ENCODE results near the gene SLC25A17.
"Not testable (repeated sequence)": the region's sequence is repeated elsewhere in the genome, so short reads cannot be mapped to it uniquely, and the experiment has no call there.

SLC25A17 gene

GRCh38 chr22:40853333-40853732 is 34.2 kb upstream of the SLC25A17 start:
- Histone ChIP-seq H3K9me3 (ENCODE audit: insufficient read depth, low read depth, low read length) (no peaks in the 10 kb centered on the region), H3K4me3 (ENCODE audit: low read length) (peak overlapping the region; percentile 100; the same call in 1 of the 2 replicates), H3K9ac (ENCODE audit: low read depth, low read length) (peak overlapping the region; percentile 99; the same call in 1 of the 2 replicates), H3K4me1 (ENCODE audit: insufficient read depth, low read length) (peaks cover 20% of the 10 kb centered on the region; the same call in 1 of the 2 replicates), H3K36me3 (ENCODE audit: insufficient read depth, low read depth, low read length) (peaks cover 54% of the 10 kb centered on the region), H3K27me3 (ENCODE audit: insufficient read depth, low read length) (no peaks in the 10 kb centered on the region), H3K27ac (ENCODE audit: low read length) (no peak overlapping the region)

- not testable (repeated sequence) for H3K4me3 ChIP-seq (ENCODE audit: low read length); H3K4me1 ChIP-seq (ENCODE audit: insufficient read depth, low read length); H3K9ac ChIP-seq (ENCODE audit: low read depth, low read length); H3K9me3 ChIP-seq (ENCODE audit: insufficient read depth, low read depth, low read length); H3K27ac ChIP-seq (ENCODE audit: low read length); H3K27me3 ChIP-seq (ENCODE audit: insufficient read depth, low read length)
- peaks cover 100% of the 10 kb centered on the region for H3K36me3 ChIP-seq (ENCODE audit: insufficient read depth, low read depth, low read length)
Measured at GRCh38 chr22:40845816-40846215, 26.7 kb upstream of the SLC25A17 start.

- no peak overlapping the region for H3K4me3 ChIP-seq (ENCODE audit: low read length)
- no peaks in the 10 kb centered on the region for H3K9me3 ChIP-seq (ENCODE audit: insufficient read depth, low read depth, low read length)
- no peak overlapping the region for H3K9ac ChIP-seq (ENCODE audit: low read depth, low read length)
- peaks cover 100% of the 10 kb centered on the region for H3K36me3 ChIP-seq (ENCODE audit: insufficient read depth, low read depth, low read length)
- H3K27me3 ChIP-seq (ENCODE audit: insufficient read depth, low read length) = no peaks in the 10 kb centered on the region
- no peaks in the 10 kb centered on the region for H3K4me1 ChIP-seq (ENCODE audit: insufficient read depth, low read length)
- H3K27ac ChIP-seq (ENCODE audit: low read length) = no peak overlapping the region
Measured at GRCh38 chr22:40844951-40845350, 25.8 kb upstream of the SLC25A17 start.

GRCh38 chr22:40838486-40838885 is 19.3 kb upstream of the SLC25A17 start:
- Histone ChIP-seq H3K27me3 (ENCODE audit: insufficient read depth, low read length) (no peaks in the 10 kb centered on the region), H3K27ac (ENCODE audit: low read length) (no peak overlapping the region), H3K36me3 (ENCODE audit: insufficient read depth, low read depth, low read length) (peaks cover 97% of the 10 kb centered on the region), H3K4me3 (ENCODE audit: low read length) (no peak overlapping the region), H3K9ac (ENCODE audit: low read depth, low read length) (no peak overlapping the region), H3K9me3 (ENCODE audit: insufficient read depth, low read depth, low read length) (no peaks in the 10 kb centered on the region), H3K4me1 (ENCODE audit: insufficient read depth, low read length) (no peaks in the 10 kb centered on the region)

GRCh38 chr22:40834619-40835018 is 15.5 kb upstream of the SLC25A17 start:
- H3K4me3 ChIP-seq (ENCODE audit: low read length) = no peak overlapping the region
- H3K27me3 ChIP-seq (ENCODE audit: insufficient read depth, low read length) = no peaks in the 10 kb centered on the region
- H3K4me1 ChIP-seq (ENCODE audit: insufficient read depth, low read length) = no peaks in the 10 kb centered on the region
- no peak overlapping the region for H3K27ac ChIP-seq (ENCODE audit: low read length)
- H3K9me3 ChIP-seq (ENCODE audit: insufficient read depth, low read depth, low read length) = no peaks in the 10 kb centered on the region
- H3K9ac ChIP-seq (ENCODE audit: low read depth, low read length) = no peak overlapping the region
- H3K36me3 ChIP-seq (ENCODE audit: insufficient read depth, low read depth, low read length) = peaks cover 95% of the 10 kb centered on the region

- Histone ChIP-seq H3K9me3 (ENCODE audit: insufficient read depth, low read depth, low read length) (no peaks in the 10 kb centered on the region), H3K4me3 (ENCODE audit: low read length) (no peak overlapping the region), H3K4me1 (ENCODE audit: insufficient read depth, low read length) (peaks cover 10% of the 10 kb centered on the region; the same call in 1 of the 2 replicates), H3K9ac (ENCODE audit: low read depth, low read length) (no peak overlapping the region), H3K36me3 (ENCODE audit: insufficient read depth, low read depth, low read length) (peaks cover 88% of the 10 kb centered on the region), H3K27ac (ENCODE audit: low read length) (no peak overlapping the region), H3K27me3 (ENCODE audit: insufficient read depth, low read length) (no peaks in the 10 kb centered on the region)
Measured at GRCh38 chr22:40829131-40829530, 10.0 kb upstream of the SLC25A17 start.

GRCh38 chr22:40826984-40827741 is 8.0 kb upstream of the SLC25A17 start:
- H3K9me3 ChIP-seq (ENCODE audit: insufficient read depth, low read depth, low read length) = no peaks in the 10 kb centered on the region
- peaks cover 10% of the 10 kb centered on the region; the same call in 1 of the 2 replicates for H3K4me1 ChIP-seq (ENCODE audit: insufficient read depth, low read length)
- no peak overlapping the region for H3K9ac ChIP-seq (ENCODE audit: low read depth, low read length)
- H3K27ac ChIP-seq (ENCODE audit: low read length) = no peak overlapping the region
- no peaks in the 10 kb centered on the region for H3K27me3 ChIP-seq (ENCODE audit: insufficient read depth, low read length)
- peaks cover 90% of the 10 kb centered on the region for H3K36me3 ChIP-seq (ENCODE audit: insufficient read depth, low read depth, low read length)
- peak overlapping the region; percentile 42; the same call in 1 of the 2 replicates for H3K4me3 ChIP-seq (ENCODE audit: low read length)

GRCh38 chr22:40826292-40826691 is 7.1 kb upstream of the SLC25A17 start:
- H3K27me3 ChIP-seq (ENCODE audit: insufficient read depth, low read length); H3K9me3 ChIP-seq (ENCODE audit: insufficient read depth, low read depth, low read length); H3K9ac ChIP-seq (ENCODE audit: low read depth, low read length); H3K27ac ChIP-seq (ENCODE audit: low read length); H3K4me1 ChIP-seq (ENCODE audit: insufficient read depth, low read length): not testable (repeated sequence)
- Histone ChIP-seq H3K36me3 (ENCODE audit: insufficient read depth, low read depth, low read length) (peaks cover 81% of the 10 kb centered on the region), H3K4me3 (ENCODE audit: low read length) (peak overlapping the region; percentile 42; the same call in 1 of the 2 replicates)

GRCh38 chr22:40823426-40823825 is 4.3 kb upstream of the SLC25A17 start:
- no peak overlapping the region for H3K27ac ChIP-seq (ENCODE audit: low read length)
- no peak overlapping the region for H3K9ac ChIP-seq (ENCODE audit: low read depth, low read length)
- no peaks in the 10 kb centered on the region for H3K9me3 ChIP-seq (ENCODE audit: insufficient read depth, low read depth, low read length)
- peaks cover 13% of the 10 kb centered on the region; the same call in 1 of the 2 replicates for H3K4me1 ChIP-seq (ENCODE audit: insufficient read depth, low read length)
- no peaks in the 10 kb centered on the region for H3K27me3 ChIP-seq (ENCODE audit: insufficient read depth, low read length)
- H3K36me3 ChIP-seq (ENCODE audit: insufficient read depth, low read depth, low read length) = peaks cover 53% of the 10 kb centered on the region
- no peak overlapping the region for H3K4me3 ChIP-seq (ENCODE audit: low read length)

GRCh38 chr22:40819599-40820140 is 524 bp upstream of the SLC25A17 start:
- Histone ChIP-seq H3K27ac (ENCODE audit: low read length) (peak overlapping the region; percentile 72), H3K9me3 (ENCODE audit: insufficient read depth, low read depth, low read length) (no peaks in the 10 kb centered on the region), H3K4me1 (ENCODE audit: insufficient read depth, low read length) (peaks cover 6% of the 10 kb centered on the region; the same call in 1 of the 2 replicates), H3K9ac (ENCODE audit: low read depth, low read length) (peak overlapping the region; percentile 78; the same call in 1 of the 2 replicates), H3K4me3 (ENCODE audit: low read length) (peak overlapping the region; percentile 72), H3K36me3 (ENCODE audit: insufficient read depth, low read depth, low read length) (peaks cover 28% of the 10 kb centered on the region), H3K27me3 (ENCODE audit: insufficient read depth, low read length) (no peaks in the 10 kb centered on the region)

GRCh38 chr22:40818192-40818746 is 877 bp downstream of the SLC25A17 start:
- Histone ChIP-seq H3K27ac (ENCODE audit: low read length) (no peak overlapping the region), H3K27me3 (ENCODE audit: insufficient read depth, low read length) (no peaks in the 10 kb centered on the region), H3K4me1 (ENCODE audit: insufficient read depth, low read length) (peaks cover 6% of the 10 kb centered on the region; the same call in 1 of the 2 replicates)

More at GRCh38 chr22:40818192-40818746, 877 bp downstream of the SLC25A17 start:
- Histone ChIP-seq H3K9ac (ENCODE audit: low read depth, low read length) (peak overlapping the region; percentile 94; the same call in 1 of the 2 replicates), H3K4me3 (ENCODE audit: low read length) (peak overlapping the region; percentile 85), H3K36me3 (ENCODE audit: insufficient read depth, low read depth, low read length) (peaks cover 13% of the 10 kb centered on the region), H3K9me3 (ENCODE audit: insufficient read depth, low read depth, low read length) (no peaks in the 10 kb centered on the region)
